ENCODE measurements around the gene MFSD12. TPM values are rescaled to one million over a fixed set of nuclear protein-coding genes. Genes with fewer than 3 reads are reported as not detected.

MFSD12 gene
- total RNA-seq, 1 donor from 2014 or later = 80.9 TPM

DNA sequence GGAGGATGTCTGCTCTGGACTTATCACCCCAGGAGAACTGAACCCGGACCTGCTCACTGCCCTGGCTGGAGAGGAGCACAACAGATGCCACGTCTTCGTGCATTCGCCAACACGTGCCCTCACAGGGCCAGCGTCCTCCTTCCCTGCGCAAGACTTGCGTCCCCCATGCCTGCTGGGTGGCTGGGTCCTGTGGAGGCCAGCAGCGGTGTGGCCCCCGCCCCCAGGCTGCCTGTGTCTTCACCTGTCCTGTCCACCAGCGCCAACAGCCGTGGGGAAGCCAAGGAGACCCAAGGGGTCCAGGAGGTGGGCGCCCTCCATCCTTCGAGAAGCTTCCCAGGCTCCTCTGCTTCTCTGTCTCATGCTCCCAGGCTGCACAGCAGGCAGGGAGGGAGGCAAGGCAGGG is 21.8 kb downstream of the MFSD12 start:
- Mint-ChIP-seq H3K36me3 (no peaks in the 10 kb centered on the region), H3K27me3 (no peaks in the 10 kb centered on the region), H3K27ac (peak overlapping the region; percentile 64), H3K4me1 (ENCODE audit: unreplicated experiment) (peaks cover 8% of the 10 kb centered on the region), H3K4me3 (no peak overlapping the region), H3K9me3 (no peaks in the 10 kb centered on the region)
- no peak for TF ChIP-seq CTCF (conservative IDR thresholded peaks at IDR 0.05)
- no peak for DNase-seq (ENCODE audit: extremely low spot score, unreplicated experiment)

GRCh38 chr19:3535235-3535535 is 22.2 kb downstream of the MFSD12 start:
- TF ChIP-seq CTCF (conservative IDR thresholded peaks at IDR 0.05) = no peak
- no peak overlapping the region for H3K4me3 Mint-ChIP-seq
- H3K27ac Mint-ChIP-seq = peak overlapping the region; percentile 64
- H3K27me3 Mint-ChIP-seq = no peaks in the 10 kb centered on the region
- no peaks in the 10 kb centered on the region for H3K36me3 Mint-ChIP-seq
- peaks cover 8% of the 10 kb centered on the region for H3K4me1 Mint-ChIP-seq (ENCODE audit: unreplicated experiment)
- no peak for DNase-seq (ENCODE audit: extremely low spot score, unreplicated experiment)
- H3K9me3 Mint-ChIP-seq = no peaks in the 10 kb centered on the region

DNA sequence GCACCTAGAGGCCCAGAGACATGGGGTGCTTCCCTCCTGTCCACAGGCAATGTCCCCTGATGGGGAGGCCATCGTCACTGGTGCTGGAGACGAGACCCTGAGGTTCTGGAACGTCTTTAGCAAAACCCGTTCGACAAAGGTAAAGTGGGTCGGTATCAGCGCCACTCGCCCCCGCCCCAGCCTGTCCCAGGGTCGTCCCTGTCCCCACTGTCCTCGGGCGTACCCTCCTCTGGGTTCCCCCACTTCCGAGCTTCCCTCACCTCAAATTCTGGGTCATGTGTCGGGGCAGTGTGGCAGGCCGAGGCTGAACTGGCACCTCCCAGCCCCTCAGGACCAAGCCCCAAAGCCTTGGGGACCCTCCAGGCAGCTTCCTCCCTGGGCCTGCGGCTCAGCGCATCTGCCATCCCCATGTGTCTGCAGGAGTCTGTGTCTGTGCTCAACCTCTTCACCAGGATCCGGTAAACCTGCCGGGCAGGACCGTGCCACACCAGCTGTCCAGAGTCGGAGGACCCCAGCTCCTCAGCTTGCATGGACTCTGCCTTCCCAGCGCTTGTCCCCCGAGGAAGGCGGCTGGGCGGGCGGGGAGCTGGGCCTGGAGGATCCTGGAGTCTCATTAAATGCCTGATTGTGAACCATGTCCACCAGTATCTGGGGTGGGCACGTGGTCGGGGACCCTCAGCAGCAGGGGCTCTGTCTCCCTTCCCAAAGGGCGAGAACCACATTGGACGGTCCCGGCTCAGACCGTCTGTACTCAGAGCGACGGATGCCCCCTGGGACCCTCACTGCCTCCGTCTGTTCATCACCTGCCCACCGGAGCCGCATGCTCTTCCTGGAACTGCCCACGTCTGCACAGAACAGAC is 22.8 kb downstream of the MFSD12 start:
- Mint-ChIP-seq H3K4me3 (no peak overlapping the region), H3K4me1 (ENCODE audit: unreplicated experiment) (peaks cover 8% of the 10 kb centered on the region), H3K9me3 (no peaks in the 10 kb centered on the region)

DNA sequence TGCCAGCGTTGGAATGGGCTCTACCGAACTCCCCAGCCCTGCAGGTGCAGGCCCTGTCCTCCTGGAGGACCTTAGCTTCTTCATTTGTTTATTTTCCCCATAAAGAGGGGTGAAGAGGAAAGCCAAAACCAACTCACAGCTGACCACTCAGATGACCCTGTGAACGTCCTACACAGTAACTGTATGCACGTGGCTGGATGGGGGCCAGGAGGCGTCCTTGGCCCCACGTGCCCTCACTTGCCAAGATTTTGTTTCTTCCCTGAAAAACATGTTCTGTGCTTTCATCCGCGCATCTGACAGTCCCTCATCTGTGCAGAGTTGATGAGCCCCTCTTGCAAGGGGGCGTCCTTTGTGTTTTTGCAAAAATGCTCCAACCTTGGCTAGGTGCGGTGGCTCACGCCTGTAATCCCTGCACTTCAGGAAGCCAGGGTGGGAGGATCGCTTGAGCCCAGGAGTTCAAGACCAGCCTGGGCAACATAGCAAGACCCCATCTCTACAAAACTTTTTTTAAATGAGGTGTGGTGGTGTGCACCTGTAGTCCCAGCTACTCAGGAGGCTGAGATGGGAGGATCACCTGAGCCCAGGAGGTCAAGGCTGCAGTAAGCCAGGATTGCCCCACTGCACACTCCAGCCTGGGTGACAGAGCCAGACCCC is 23.7 kb downstream of the MFSD12 start:
- DNase-seq (ENCODE audit: extremely low spot score, unreplicated experiment) = no peak
- peaks cover 7% of the 10 kb centered on the region for H3K4me1 Mint-ChIP-seq (ENCODE audit: unreplicated experiment)
- no peaks in the 10 kb centered on the region for H3K27me3 Mint-ChIP-seq
- no peak overlapping the region for H3K27ac Mint-ChIP-seq
- TF ChIP-seq CTCF (conservative IDR thresholded peaks at IDR 0.05) = no peak
- H3K36me3 Mint-ChIP-seq = no peaks in the 10 kb centered on the region
- H3K9me3 Mint-ChIP-seq = no peaks in the 10 kb centered on the region
- no peak overlapping the region for H3K4me3 Mint-ChIP-seq

More for the DNA sequence above, 22.8 kb downstream of the MFSD12 start:
- Mint-ChIP-seq H3K27ac (peak overlapping the region; percentile 64), H3K36me3 (no peaks in the 10 kb centered on the region), H3K27me3 (no peaks in the 10 kb centered on the region)
- DNase-seq (ENCODE audit: extremely low spot score, unreplicated experiment) = no peak
- TF ChIP-seq CTCF (conservative IDR thresholded peaks at IDR 0.05) = no peak

GRCh38 chr19:3533033-3533432 is 24.4 kb downstream of the MFSD12 start:
- Mint-ChIP-seq H3K4me3 (no peak overlapping the region), H3K4me1 (ENCODE audit: unreplicated experiment) (peaks cover under 1% of the 10 kb centered on the region), H3K27me3 (no peaks in the 10 kb centered on the region), H3K27ac (no peak overlapping the region), H3K9me3 (no peaks in the 10 kb centered on the region), H3K36me3 (no peaks in the 10 kb centered on the region)
- TF ChIP-seq CTCF (conservative IDR thresholded peaks at IDR 0.05) = no peak
- no peak for DNase-seq (ENCODE audit: extremely low spot score, unreplicated experiment)

Data from type B pancreatic cell (in vitro differentiated cells).